Body of pancreas (tissue), 4 donors: ENCODE data around the gene TACC2. TPM values are rescaled to one million over a fixed set of nuclear protein-coding genes. Genes with fewer than 3 reads are reported as not detected.

ENCODE experiments used
- ATAC-seq: fragments of 150-250 bp; one replicate; pipeline ENCODE4 v1.9.1; 2016
- DNase-seq, 4 donors: peaks; one replicate each; pipeline ENCODE4 v3.0.0-alpha.2; 2019
- H3K27ac ChIP-seq, 4 donors: fragments of 200-600 bp; sonication (generic); 1 replicate in 3 of 4; 2 replicates in 1 of 4; pipeline versions ENCODE4 v1.5.1 to v1.6.1; 2016 to 2019; ENCODE audit warnings: mild to moderate bottlenecking in 1 of 4, mixed read lengths in 1 of 4, moderate library complexity in 1 of 4
- H3K27me3 ChIP-seq, 2 donors: fragments of 200-600 bp; sonication (generic); one replicate each; pipeline ENCODE4 v1.6.0; 2016; ENCODE audit warnings: mild to moderate bottlenecking in 1 of 2
- H3K36me3 ChIP-seq, 2 donors: fragments of 200-600 bp; sonication (generic); replicated peaks in 1 of 2; 2 replicates each; pipeline ENCODE4 v1.5.1; 2016; ENCODE audit warnings: low read depth in 2 of 2; ENCODE audit not compliant: insufficient read depth in 1 of 2
- H3K4me1 ChIP-seq: fragments of 200-600 bp; sonication (generic); one replicate; pipeline ENCODE4 v1.6.0; 2016
- H3K4me3 ChIP-seq, 2 donors: fragments of 200-600 bp; sonication (generic); 1 replicate in 1 of 2; 2 replicates in 1 of 2; pipeline ENCODE4 v1.5.1; 2016 to 2019
- H3K9me3 ChIP-seq, 3 donors: fragments of 200-600 bp; sonication (generic); 1 replicate in 2 of 3; 2 replicates in 1 of 3; pipeline ENCODE4 v1.5.1; 2016
- POLR2A ChIP-seq, 3 donors: fragments of 450-650 bp; IDR thresholded peaks; one replicate each; pipeline ENCODE4 v1.6.1; 2016; ENCODE audit warnings: antibody characterized with exemption in 3 of 3, mild to moderate bottlenecking in 2 of 3
- WGBS, 2 donors: methylation state at CpG; one replicate each; pipeline ENCODE4 v1.1.5; 2017; 5-methylcytosine and 5-hydroxymethylcytosine counted together
- intact Hi-C: fragments of 100-400 bp; cut with DNase I; formaldehyde crosslinking; loops from one replicate; pipeline ENCODE4 v1.15.1; 2023
- total RNA-seq, 2 donors: library from RNA; depleted of rRNA; stranded (reverse); fragments of >200 nt; gene quantifications; one replicate each; pipeline ENCODE4 v1.1.0, GENCODE V29; 2016
- TF ChIP-seq, protein P1 (sequence below), 7 experiments: fragments of 450-650 bp in 4 of 7; fragments of 200-600 bp in 3 of 7; sonication (generic) in 3 of 7; IDR thresholded peaks; one replicate each; pipeline ENCODE4 v1.5.1; 2016 to 2019; ENCODE audit warnings: antibody characterized with exemption in 7 of 7

Gene TACC2
- total RNA-seq, 2 donors from 2014 or later: 29.0 to 38.7 TPM

DNA sequence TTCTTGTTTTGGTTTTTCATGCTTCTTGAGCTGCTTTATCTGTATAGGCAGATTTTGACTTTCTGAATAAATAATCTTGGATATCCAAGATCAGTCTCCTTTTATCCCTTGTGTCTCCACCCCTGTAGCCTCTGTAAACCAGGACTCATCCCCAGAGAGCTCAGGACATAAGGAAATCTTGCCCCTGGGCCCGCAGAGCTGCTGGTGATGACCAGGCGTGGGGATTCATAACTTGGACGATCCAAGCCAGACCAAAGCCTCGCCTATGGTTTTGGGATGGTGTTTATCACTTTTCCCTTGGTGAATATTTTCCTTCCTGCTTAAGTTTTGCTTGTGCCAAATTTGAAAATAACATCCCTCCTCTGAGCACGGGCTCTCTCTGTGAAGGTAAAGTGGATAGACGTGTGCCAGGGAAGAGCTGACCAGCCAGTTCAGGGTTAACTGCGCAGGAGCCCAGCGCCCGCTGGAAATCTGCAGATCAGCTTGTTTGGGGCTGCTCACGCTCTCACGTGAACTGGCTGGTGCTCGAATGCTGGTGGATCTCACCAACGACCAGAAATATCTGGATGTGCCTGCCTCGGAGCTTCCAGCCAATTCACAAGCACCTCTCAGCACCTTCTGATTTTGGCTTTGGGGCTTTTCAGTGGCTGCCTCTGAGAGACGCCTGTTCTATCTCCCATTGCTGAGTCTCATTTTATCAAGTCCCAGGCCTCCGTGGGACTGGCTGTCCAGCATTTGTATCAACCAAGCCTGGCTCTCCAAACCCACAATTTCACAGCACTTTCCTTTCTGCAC, 150.1 kb downstream of the TACC2 start:
- Histone ChIP-seq H3K27me3 (no peaks in the 10 kb centered on the region), H3K9me3 (no peaks in the 10 kb centered on the region), H3K4me3 (no peak overlapping the region), H3K27ac (no peak overlapping the region), H3K4me1 (peaks cover 19% of the 10 kb centered on the region), H3K36me3 (peaks cover 2 to 6% of the 10 kb centered on the region in 2 donors)
- DNase-seq (no peak), ATAC-seq (no peak)
- intact Hi-C loops: no loop called here
- TF ChIP-seq POLR2A (IDR thresholded peaks at IDR 0.05): no peak
- TF ChIP-seq, protein P1, sequence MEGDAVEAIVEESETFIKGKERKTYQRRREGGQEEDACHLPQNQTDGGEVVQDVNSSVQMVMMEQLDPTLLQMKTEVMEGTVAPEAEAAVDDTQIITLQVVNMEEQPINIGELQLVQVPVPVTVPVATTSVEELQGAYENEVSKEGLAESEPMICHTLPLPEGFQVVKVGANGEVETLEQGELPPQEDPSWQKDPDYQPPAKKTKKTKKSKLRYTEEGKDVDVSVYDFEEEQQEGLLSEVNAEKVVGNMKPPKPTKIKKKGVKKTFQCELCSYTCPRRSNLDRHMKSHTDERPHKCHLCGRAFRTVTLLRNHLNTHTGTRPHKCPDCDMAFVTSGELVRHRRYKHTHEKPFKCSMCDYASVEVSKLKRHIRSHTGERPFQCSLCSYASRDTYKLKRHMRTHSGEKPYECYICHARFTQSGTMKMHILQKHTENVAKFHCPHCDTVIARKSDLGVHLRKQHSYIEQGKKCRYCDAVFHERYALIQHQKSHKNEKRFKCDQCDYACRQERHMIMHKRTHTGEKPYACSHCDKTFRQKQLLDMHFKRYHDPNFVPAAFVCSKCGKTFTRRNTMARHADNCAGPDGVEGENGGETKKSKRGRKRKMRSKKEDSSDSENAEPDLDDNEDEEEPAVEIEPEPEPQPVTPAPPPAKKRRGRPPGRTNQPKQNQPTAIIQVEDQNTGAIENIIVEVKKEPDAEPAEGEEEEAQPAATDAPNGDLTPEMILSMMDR (IDR thresholded peaks at IDR 0.05): no peak
- 83 to 86% methylated on average over 16 of the region's 16 CpGs for WGBS, 2 donors

DNA sequence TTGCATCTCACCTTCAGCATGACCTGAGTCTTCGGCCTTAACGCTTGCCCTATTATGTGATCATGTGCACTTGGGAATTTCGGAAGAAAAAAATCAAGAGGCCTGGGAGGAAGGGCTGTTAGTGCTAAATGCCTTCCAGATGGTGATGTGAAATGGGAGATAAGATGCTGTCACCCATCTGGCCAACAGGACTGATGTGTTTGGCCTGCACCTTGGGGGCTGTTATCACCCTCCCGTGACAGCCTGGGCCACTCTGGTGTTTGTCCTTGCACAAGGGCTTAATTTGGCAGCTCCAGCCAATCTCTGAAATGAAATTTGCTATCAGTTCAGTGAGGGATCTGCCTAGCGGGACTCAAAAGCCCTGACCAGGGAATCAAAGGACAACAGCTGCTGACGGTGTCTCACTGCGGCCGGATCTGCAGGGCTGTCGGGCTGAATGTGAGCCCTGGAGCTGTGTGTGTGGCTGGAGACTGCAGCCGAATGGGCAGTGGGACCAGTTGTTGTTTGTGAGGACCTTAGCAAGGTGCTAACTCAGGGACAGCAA, 150.7 kb downstream of the TACC2 start:
- intact Hi-C loops: no loop called here
- no peaks in the 10 kb centered on the region for H3K9me3 ChIP-seq
- peaks cover 23% of the 10 kb centered on the region for H3K4me1 ChIP-seq
- TF ChIP-seq, protein P1 (IDR thresholded peaks at IDR 0.05): no peak
- TF ChIP-seq POLR2A (IDR thresholded peaks at IDR 0.05): no peak
- WGBS, 2 donors: 74 to 77% methylated on average over 5 to 10 of the region's 10 CpGs
- H3K36me3 ChIP-seq: peaks cover 0 to 2% of the 10 kb centered on the region in 2 donors
- H3K4me3 ChIP-seq: no peak overlapping the region
- no peak for ATAC-seq
- no peak for DNase-seq
- no peaks in the 10 kb centered on the region for H3K27me3 ChIP-seq
- no peak overlapping the region for H3K27ac ChIP-seq

DNA sequence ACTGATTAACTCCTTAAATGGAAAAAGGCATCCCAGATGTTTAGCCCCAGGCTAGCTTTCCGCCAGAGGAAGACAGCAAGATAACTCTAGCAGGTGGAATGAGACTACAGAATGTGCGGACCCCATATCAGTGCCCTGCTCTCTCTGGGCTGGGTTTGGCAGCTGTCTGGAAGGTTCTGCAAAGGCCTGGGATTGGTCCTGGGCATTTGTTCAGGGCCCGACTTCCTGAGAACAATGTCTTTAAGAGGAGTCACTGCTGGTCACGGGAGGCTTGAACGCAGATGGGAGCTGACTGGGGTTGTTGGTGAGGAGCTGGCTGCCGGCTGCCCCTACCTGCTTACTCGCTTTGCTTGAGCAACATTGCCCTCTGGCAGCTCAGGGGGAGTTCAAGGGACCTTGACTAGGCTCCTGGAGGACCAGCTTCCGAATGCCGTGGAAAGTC, 151.5 kb downstream of the TACC2 start:
- H3K27me3 ChIP-seq: no peaks in the 10 kb centered on the region
- no peak overlapping the region for H3K4me3 ChIP-seq
- peak overlapping the region in 1 of 4 donors; percentile 20 for H3K27ac ChIP-seq
- 79 to 84% methylated on average over 8 to 9 of the region's 9 CpGs for WGBS, 2 donors
- peaks cover 0 to 2% of the 10 kb centered on the region in 2 donors for H3K36me3 ChIP-seq
- DNase-seq (no peak), ATAC-seq (no peak)
- intact Hi-C loops: no loop called here
- H3K4me1 ChIP-seq: peaks cover 23% of the 10 kb centered on the region
- no peak for TF ChIP-seq POLR2A (IDR thresholded peaks at IDR 0.05)
- TF ChIP-seq, protein P1 (IDR thresholded peaks at IDR 0.05): no peak
- H3K9me3 ChIP-seq: no peaks in the 10 kb centered on the region

DNA sequence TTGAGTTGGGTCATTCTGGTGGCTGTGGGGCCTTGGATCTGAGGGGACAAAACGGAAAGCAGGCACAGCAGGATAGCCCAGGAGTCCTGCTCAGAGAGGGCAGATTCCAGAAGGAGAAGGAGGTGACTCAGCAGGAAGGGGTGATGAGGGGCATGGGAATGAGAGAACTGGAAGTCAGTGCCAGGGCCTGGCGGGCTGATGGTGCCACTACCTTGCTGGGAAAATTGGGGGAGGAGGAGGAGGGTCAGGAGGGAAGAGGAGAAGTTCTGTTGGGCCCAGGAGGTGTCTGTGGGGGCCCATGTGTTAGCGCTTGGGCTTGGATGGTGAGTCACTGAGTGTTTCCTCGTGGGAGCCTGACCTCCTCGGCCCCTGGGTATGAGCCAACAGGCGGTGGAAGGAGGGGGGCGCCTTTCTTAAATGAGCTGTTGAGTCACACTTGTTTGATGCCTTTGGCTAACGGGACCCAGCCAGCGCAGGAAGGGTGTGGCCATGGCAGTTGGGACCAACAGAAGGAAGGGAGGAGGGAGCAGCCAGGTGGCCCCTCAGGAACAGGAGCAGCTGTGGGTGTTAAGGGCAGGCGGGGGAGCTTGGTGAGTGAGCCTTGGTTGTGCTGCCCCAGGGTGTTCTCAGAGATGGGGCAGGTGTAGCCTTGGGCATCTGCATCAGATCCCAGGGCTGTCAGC, 152.1 kb downstream of the TACC2 start:
- Histone ChIP-seq H3K4me1 (peaks cover 23% of the 10 kb centered on the region), H3K27ac (peak overlapping the region in 1 of 4 donors; percentile 20), H3K4me3 (no peak overlapping the region), H3K36me3 (no peaks in the 10 kb centered on the region), H3K9me3 (no peaks in the 10 kb centered on the region), H3K27me3 (no peaks in the 10 kb centered on the region)
- WGBS, 2 donors: 42 to 48% methylated on average over 7 to 10 of the region's 10 CpGs
- DNase-seq: peak; percentile 50 to 76 (median 61)
- no peak for TF ChIP-seq POLR2A (IDR thresholded peaks at IDR 0.05)
- TF ChIP-seq, protein P1 (IDR thresholded peaks at IDR 0.05): no peak
- peak; percentile 47 for ATAC-seq
- intact Hi-C loops: no loop called here
